ENCODE measurements around the gene LRRC75A.

DNA sequence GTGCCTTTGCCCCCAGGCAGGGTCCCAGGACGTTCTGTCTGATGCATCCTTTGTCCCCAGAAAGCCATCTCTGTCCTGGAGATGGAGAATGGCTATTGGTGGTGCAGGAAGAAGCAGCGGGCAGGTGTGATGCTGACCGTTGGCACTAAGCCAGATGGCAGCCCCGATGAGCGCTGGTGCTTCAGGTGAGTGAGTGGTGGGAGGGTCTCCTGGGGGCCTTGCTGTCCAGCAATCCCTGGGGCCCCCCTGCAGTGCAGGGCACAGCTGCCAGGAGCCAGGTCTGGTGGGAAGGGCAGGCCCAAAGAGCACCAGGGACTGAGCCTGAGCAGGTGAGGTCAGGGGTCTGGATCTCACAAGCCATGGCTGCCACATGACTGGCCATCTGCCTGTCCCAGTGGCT, 58.5 kb downstream of the LRRC75A start:
- TF ChIP-seq, protein P1, sequence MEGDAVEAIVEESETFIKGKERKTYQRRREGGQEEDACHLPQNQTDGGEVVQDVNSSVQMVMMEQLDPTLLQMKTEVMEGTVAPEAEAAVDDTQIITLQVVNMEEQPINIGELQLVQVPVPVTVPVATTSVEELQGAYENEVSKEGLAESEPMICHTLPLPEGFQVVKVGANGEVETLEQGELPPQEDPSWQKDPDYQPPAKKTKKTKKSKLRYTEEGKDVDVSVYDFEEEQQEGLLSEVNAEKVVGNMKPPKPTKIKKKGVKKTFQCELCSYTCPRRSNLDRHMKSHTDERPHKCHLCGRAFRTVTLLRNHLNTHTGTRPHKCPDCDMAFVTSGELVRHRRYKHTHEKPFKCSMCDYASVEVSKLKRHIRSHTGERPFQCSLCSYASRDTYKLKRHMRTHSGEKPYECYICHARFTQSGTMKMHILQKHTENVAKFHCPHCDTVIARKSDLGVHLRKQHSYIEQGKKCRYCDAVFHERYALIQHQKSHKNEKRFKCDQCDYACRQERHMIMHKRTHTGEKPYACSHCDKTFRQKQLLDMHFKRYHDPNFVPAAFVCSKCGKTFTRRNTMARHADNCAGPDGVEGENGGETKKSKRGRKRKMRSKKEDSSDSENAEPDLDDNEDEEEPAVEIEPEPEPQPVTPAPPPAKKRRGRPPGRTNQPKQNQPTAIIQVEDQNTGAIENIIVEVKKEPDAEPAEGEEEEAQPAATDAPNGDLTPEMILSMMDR (IDR thresholded peaks at IDR 0.05) = no peak
- TF ChIP-seq POLR2A (IDR thresholded peaks at IDR 0.05) = no peak

Measured in heart left ventricle (tissue), 13 donors.